CD8-positive, alpha-beta memory T cell (primary cell): Measurements from ENCODE around the gene FTH1. TPM values are rescaled to one million over a fixed set of nuclear protein-coding genes. Genes with fewer than 3 reads are reported as not detected.
A peak's percentile ranks its signal among the peaks of the same experiment; 100 is the strongest.

Experiments
- CTCF ChIA-PET: fragments of 350-600 bp; sonication (Branson Sonifier 250); formaldehyde crosslinking; loops from one replicate; lab custom pipeline; 2021; ENCODE audit warnings: antibody characterized with exemption; lab: Charles Lee
- POLR2A ChIA-PET: fragments of 350-600 bp; sonication (Branson Sonifier 250); formaldehyde crosslinking; loops from one replicate; lab custom pipeline; 2021; ENCODE audit warnings: antibody characterized with exemption; lab: Charles Lee
- DNase-seq, 5 donors: peaks; one replicate each; pipeline versions ENCODE4 v3.0.0 to v3.0.0-alpha.2; 2020 to 2022; ENCODE audit warnings: mixed read lengths in 1 of 5
- H3K27ac ChIP-seq: one replicate; pipeline ENCODE4 v1.7.0; 2013; ENCODE audit warnings: low read depth, mild to moderate bottlenecking, low read length, moderate library complexity
- H3K27me3 ChIP-seq: 2 replicates; pipeline ENCODE4 v1.7.0; 2013; ENCODE audit warnings: low read length, mild to moderate bottlenecking; ENCODE audit not compliant: insufficient read depth, poor library complexity, severe bottlenecking
- H3K36me3 ChIP-seq: 2 replicates; pipeline ENCODE4 v1.7.0; 2013; ENCODE audit warnings: mild to moderate bottlenecking, low read length, moderate library complexity; ENCODE audit not compliant: insufficient read depth
- H3K4me1 ChIP-seq: 2 replicates; pipeline ENCODE4 v1.7.0; 2013; ENCODE audit warnings: mild to moderate bottlenecking, low read length, moderate library complexity; ENCODE audit not compliant: insufficient read depth
- H3K4me3 ChIP-seq: 2 replicates; pipeline ENCODE4 v1.7.0; 2013; ENCODE audit warnings: mild to moderate bottlenecking, low read length
- H3K9me3 ChIP-seq: 2 replicates; pipeline ENCODE4 v1.7.0; 2013; ENCODE audit warnings: mild to moderate bottlenecking, low read length
- H3K27ac Mint-ChIP-seq, 8 donors: one replicate each; pipeline ENCODE4 v1.8.0; 2020 to 2021; ENCODE audit warnings: mixed read lengths in 8 of 8, mild to moderate bottlenecking in 6 of 8, inconsistent platforms in 3 of 8, moderate library complexity in 3 of 8
- H3K27me3 Mint-ChIP-seq, 2 donors: one replicate each; pipeline ENCODE4 v1.8.0; 2020 to 2021; ENCODE audit warnings: mixed read lengths in 2 of 2, mild to moderate bottlenecking in 1 of 2, moderate library complexity in 1 of 2
- H3K36me3 Mint-ChIP-seq, 3 donors: one replicate each; pipeline ENCODE4 v1.8.0; 2020 to 2021; ENCODE audit warnings: mixed read lengths in 3 of 3, inconsistent platforms in 1 of 3, mild to moderate bottlenecking in 1 of 3
- H3K4me1 Mint-ChIP-seq, 3 donors: one replicate each; pipeline ENCODE4 v1.8.0; 2020 to 2021; ENCODE audit warnings: mixed read lengths in 3 of 3, inconsistent platforms in 1 of 3, mild to moderate bottlenecking in 1 of 3
- H3K4me3 Mint-ChIP-seq, 7 donors: one replicate each; pipeline ENCODE4 v1.8.0; 2020 to 2021; ENCODE audit warnings: mixed read lengths in 7 of 7, mild to moderate bottlenecking in 6 of 7, moderate library complexity in 4 of 7, inconsistent platforms in 2 of 7
- H3K9me3 Mint-ChIP-seq, 5 donors: one replicate each; pipeline ENCODE4 v1.8.0; 2020 to 2022; ENCODE audit warnings: mixed read lengths in 5 of 5, mild to moderate bottlenecking in 3 of 5, moderate library complexity in 2 of 5, inconsistent platforms in 1 of 5
- polyA plus RNA-seq: library from polyadenylated mRNA; unstranded; fragments of 300-500 nt; fragmentation: Illumina TruSeq; gene quantifications from one replicate; pipeline ENCODE4 v1.2.3, GENCODE V29; 2021
- total RNA-seq, 2 experiments: library from RNA; stranded (reverse); gene quantifications; one replicate each; pipeline ENCODE4 v1.2.3, GENCODE V29; 2021

Gene FTH1
- total RNA-seq (100 to 1,000 TPM; 490 to 506 TPM), polyA plus RNA-seq (2,741 TPM)

- no peaks in the 10 kb centered on the region for H3K9me3 Mint-ChIP-seq
- ChIA-PET POLR2A (interaction anchor here (0.6 to 3.7 kb wide), 13 partner anchors 9 to 605 kb away, joined by 3 to 38 read pairs (median 4); partner anchors contain the start of genes CYB561A3, FADS3, FEN1 and TMEM138), CTCF (interaction anchor here (1.1 to 4.9 kb wide), 7 partner anchors 18 to 115 kb away, joined by 3 to 26 read pairs (median 5); partner anchors contain the start of gene BEST1)
Measured at GRCh38 chr11:61967116-61967923, at the start of gene FTH1. Gene FTH1 (minus strand): TSS chr11:61967634. CDS start chr11:61967425, 209 bp downstream.

GRCh38 chr11:62015615-62016014, 48.2 kb upstream of the FTH1 start:
- ChIA-PET CTCF (no interaction called here), POLR2A (no interaction called here)
- Mint-ChIP-seq H3K9me3 (peaks cover 0 to 4% (median 2%) of the 10 kb centered on the region in 5 donors), H3K36me3 (no peaks in the 10 kb centered on the region), H3K4me1 (peaks cover 0 to 2% (median 0%) of the 10 kb centered on the region in 3 donors), H3K27me3 (peaks cover 8 to 10% of the 10 kb centered on the region in 2 donors), H3K27ac (peak overlapping the region in 3 of 8 donors; percentile 12 to 78 (median 77)), H3K4me3 (no peak overlapping the region)
- Histone ChIP-seq H3K4me3 (no peak overlapping the region), H3K9me3 (no peaks in the 10 kb centered on the region), H3K4me1 (no peaks in the 10 kb centered on the region), H3K27me3 (no peaks in the 10 kb centered on the region), H3K36me3 (no peaks in the 10 kb centered on the region), H3K27ac (no peak overlapping the region)
- no peak for DNase-seq

More at GRCh38 chr11:61967116-61967923, at the start of gene FTH1:
- Mint-ChIP-seq H3K36me3 (peaks cover 14 to 49% (median 17%) of the 10 kb centered on the region in 3 donors), H3K27ac (peak within 1 kb of the TSS; percentile 96 to 100 (median 98)), H3K4me3 (peak within 1 kb of the TSS; percentile 95 to 100 (median 95)), H3K4me1 (peaks cover 55 to 72% (median 60%) of the 10 kb centered on the region in 3 donors), H3K27me3 (peaks cover 0 to 9% of the 10 kb centered on the region in 2 donors)
- H3K27me3 ChIP-seq: no peaks in the 10 kb centered on the region
- H3K4me1 ChIP-seq: peaks cover 42% of the 10 kb centered on the region
- no peaks in the 10 kb centered on the region for H3K9me3 ChIP-seq
- H3K27ac ChIP-seq: peak within 1 kb of the TSS; percentile 94
- H3K4me3 ChIP-seq: peak within 1 kb of the TSS; percentile 98
- peaks cover 18% of the 10 kb centered on the region for H3K36me3 ChIP-seq
- DNase-seq: peak; percentile 83 to 95 (median 90)

- H3K4me3 Mint-ChIP-seq: no peak overlapping the region
- no peak overlapping the region for H3K27ac ChIP-seq
- ChIA-PET CTCF (no interaction called here), POLR2A (no interaction called here)
- H3K27me3 Mint-ChIP-seq: peaks cover 2 to 7% of the 10 kb centered on the region in 2 donors
- no peaks in the 10 kb centered on the region for H3K27me3 ChIP-seq
- peaks cover 0 to 2% (median 0%) of the 10 kb centered on the region in 3 donors for H3K4me1 Mint-ChIP-seq
- no peaks in the 10 kb centered on the region for H3K36me3 ChIP-seq
- DNase-seq: no peak
- H3K27ac Mint-ChIP-seq: peak overlapping the region in 1 of 8 donors; percentile 55
- H3K9me3 Mint-ChIP-seq: no peaks in the 10 kb centered on the region
- H3K4me3 ChIP-seq: no peak overlapping the region
- no peaks in the 10 kb centered on the region for H3K4me1 ChIP-seq
- no peaks in the 10 kb centered on the region for H3K9me3 ChIP-seq
- no peaks in the 10 kb centered on the region for H3K36me3 Mint-ChIP-seq
Measured at GRCh38 chr11:62013537-62014476, 46.4 kb upstream of the FTH1 start.

- ChIA-PET CTCF (no interaction called here), POLR2A (no interaction called here)
- Mint-ChIP-seq H3K4me3 (no peak overlapping the region), H3K4me1 (peaks cover 0 to 2% (median 0%) of the 10 kb centered on the region in 3 donors), H3K36me3 (no peaks in the 10 kb centered on the region), H3K27ac (peak overlapping the region in 2 of 8 donors; percentile 3 to 36), H3K27me3 (peaks cover 2 to 7% of the 10 kb centered on the region in 2 donors), H3K9me3 (no peaks in the 10 kb centered on the region)
- H3K27ac ChIP-seq: peak overlapping the region; percentile 47
- H3K4me1 ChIP-seq: no peaks in the 10 kb centered on the region
- no peaks in the 10 kb centered on the region for H3K9me3 ChIP-seq
- DNase-seq: no peak
- no peak overlapping the region for H3K4me3 ChIP-seq
- no peaks in the 10 kb centered on the region for H3K27me3 ChIP-seq
- H3K36me3 ChIP-seq: no peaks in the 10 kb centered on the region
Measured at GRCh38 chr11:62012832-62013461, 45.5 kb upstream of the FTH1 start.

- peak overlapping the region in 2 of 8 donors; percentile 3 to 36 for H3K27ac Mint-ChIP-seq
- no peak for DNase-seq
- ChIA-PET POLR2A (no interaction called here), CTCF (interaction anchor here (1.7 kb wide), 1 partner anchor 69 kb away, joined by 6 read pairs; no protein-coding TSS in a partner anchor)
- H3K4me1 Mint-ChIP-seq: peaks cover 0 to 2% (median 0%) of the 10 kb centered on the region in 3 donors
- Histone ChIP-seq H3K4me3 (no peak overlapping the region), H3K9me3 (no peaks in the 10 kb centered on the region), H3K27ac (peak overlapping the region; percentile 47), H3K4me1 (no peaks in the 10 kb centered on the region), H3K27me3 (no peaks in the 10 kb centered on the region), H3K36me3 (no peaks in the 10 kb centered on the region)
- H3K4me3 Mint-ChIP-seq: no peak overlapping the region
- H3K27me3 Mint-ChIP-seq: peaks cover 2 to 10% of the 10 kb centered on the region in 2 donors
- H3K36me3 Mint-ChIP-seq: no peaks in the 10 kb centered on the region
- peaks cover 0 to 2% (median 0%) of the 10 kb centered on the region in 5 donors for H3K9me3 Mint-ChIP-seq
Measured at GRCh38 chr11:62012451-62012831, 45.0 kb upstream of the FTH1 start.

- peaks cover 0 to 3% (median 0%) of the 10 kb centered on the region in 5 donors for H3K9me3 Mint-ChIP-seq
- no peaks in the 10 kb centered on the region for H3K36me3 Mint-ChIP-seq
- no peak overlapping the region for H3K27ac ChIP-seq
- H3K4me1 ChIP-seq: no peaks in the 10 kb centered on the region
- no peaks in the 10 kb centered on the region for H3K9me3 ChIP-seq
- peaks cover 7 to 13% of the 10 kb centered on the region in 2 donors for H3K27me3 Mint-ChIP-seq
- peaks cover 0 to 2% (median 0%) of the 10 kb centered on the region in 3 donors for H3K4me1 Mint-ChIP-seq
- no peak overlapping the region for H3K4me3 Mint-ChIP-seq
- H3K27ac Mint-ChIP-seq: peak overlapping the region in 1 of 8 donors; percentile 36
- H3K4me3 ChIP-seq: no peak overlapping the region
- no peaks in the 10 kb centered on the region for H3K36me3 ChIP-seq
- CTCF ChIA-PET: interaction anchor here (1.7 kb wide), 1 partner anchor 70 kb away, joined by 6 read pairs; no protein-coding TSS in a partner anchor
- POLR2A ChIA-PET: no interaction called here
- no peak for DNase-seq
- H3K27me3 ChIP-seq: no peaks in the 10 kb centered on the region
Measured at GRCh38 chr11:62011881-62012280, 44.4 kb upstream of the FTH1 start.

GRCh38 chr11:62010935-62011528, 43.6 kb upstream of the FTH1 start:
- H3K27me3 ChIP-seq: no peaks in the 10 kb centered on the region
- Mint-ChIP-seq H3K4me1 (peaks cover 0 to 2% (median 0%) of the 10 kb centered on the region in 3 donors), H3K27ac (peak overlapping the region in 4 of 8 donors; percentile 5 to 52 (median 22)), H3K36me3 (no peaks in the 10 kb centered on the region), H3K9me3 (peaks cover 0 to 3% (median 0%) of the 10 kb centered on the region in 5 donors), H3K27me3 (peaks cover 7 to 13% of the 10 kb centered on the region in 2 donors), H3K4me3 (no peak overlapping the region)
- no peaks in the 10 kb centered on the region for H3K36me3 ChIP-seq
- no peaks in the 10 kb centered on the region for H3K9me3 ChIP-seq
- no peak overlapping the region for H3K4me3 ChIP-seq
- no peaks in the 10 kb centered on the region for H3K4me1 ChIP-seq
- ChIA-PET POLR2A (no interaction called here), CTCF (interaction anchor here (1.7 kb wide), 1 partner anchor 70 kb away, joined by 6 read pairs; no protein-coding TSS in a partner anchor)
- no peak overlapping the region for H3K27ac ChIP-seq
- DNase-seq: no peak
